NCI-H2227 treated with DMSO at 0.1 percent for 48 hours (cell line): ENCODE measurements around the gene DGCR2.
"Not testable (repeated sequence)": the region's sequence is repeated elsewhere in the genome, so short reads cannot be mapped to it uniquely, and the experiment has no call there.

Experiments
- DNase-seq: peaks from one replicate; lab custom pipeline; 2025; lab: John Stamatoyannopoulos, UW

DGCR2 gene

DNA sequence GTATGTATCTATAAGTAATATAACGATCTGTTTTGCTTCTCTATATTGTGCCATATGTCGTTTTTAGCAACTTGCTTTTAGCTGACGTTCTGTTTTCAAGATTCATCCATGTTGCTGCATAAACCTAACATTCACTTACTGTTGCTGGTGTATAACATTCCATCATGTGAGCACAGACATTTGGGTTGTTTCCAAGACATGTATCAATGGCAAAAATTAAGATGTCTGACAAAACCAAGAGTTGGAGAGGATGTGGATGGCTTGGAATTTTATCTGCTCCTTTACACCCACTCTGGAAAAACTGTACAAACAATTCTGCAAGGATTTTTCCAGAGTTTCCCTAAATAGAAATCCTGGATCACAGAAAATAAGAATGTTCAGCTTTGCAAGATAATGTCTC, 40.9 kb downstream of the DGCR2 start:
- DNase-seq, result no peak

DNA sequence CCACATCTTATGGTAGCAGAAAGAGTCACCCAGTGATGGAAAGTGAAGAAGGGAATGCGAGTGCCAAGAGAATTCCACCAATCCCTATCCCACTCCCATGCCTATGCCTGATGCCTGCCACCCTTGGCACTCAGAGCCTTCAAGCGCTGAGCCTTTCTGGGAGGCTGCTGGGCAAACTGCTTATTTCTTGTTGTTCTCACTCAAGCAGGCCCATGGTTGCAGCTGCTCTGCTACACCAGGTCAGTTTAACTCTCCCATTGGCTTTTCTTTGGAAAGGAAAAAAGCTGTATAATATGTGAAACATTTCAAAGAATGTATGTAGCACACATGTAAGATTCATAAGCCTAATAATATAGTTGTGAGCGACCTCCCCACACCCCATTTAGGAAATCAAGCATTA, 41.4 kb downstream of the DGCR2 start:
- no peak for DNase-seq

DNA sequence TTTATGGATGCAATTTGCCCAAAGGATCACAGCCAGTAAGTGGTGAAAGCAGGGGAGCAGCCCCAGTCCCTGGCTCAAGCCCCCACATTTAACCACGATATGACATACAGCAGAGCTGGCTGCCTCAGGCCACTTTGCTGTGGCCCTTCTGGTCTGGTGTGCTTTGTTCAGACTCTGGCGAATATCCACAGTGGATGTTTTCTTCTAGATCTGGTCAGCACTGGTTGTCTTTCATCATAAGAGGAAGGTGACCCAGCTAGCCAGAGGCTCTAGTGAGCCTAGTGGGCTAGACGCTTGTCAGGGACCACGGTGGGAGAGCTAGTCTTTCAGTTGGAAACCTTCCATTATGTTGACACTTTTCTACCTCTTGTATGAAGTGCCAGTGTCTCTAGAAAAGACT, 42.5 kb downstream of the DGCR2 start:
- DNase-seq, result no peak

- DNase-seq, result no peak
These were observed 46.8 kb downstream of the DGCR2 start for GRCh38 chr22:19075404-19075803.

- not testable (repeated sequence) for DNase-seq
These were observed 49.4 kb downstream of the DGCR2 start for GRCh38 chr22:19072853-19073252.

- no peak for DNase-seq
These were observed 51.6 kb downstream of the DGCR2 start for GRCh38 chr22:19070397-19071169.

- DNase-seq, result no peak
These were observed 52.8 kb downstream of the DGCR2 start for GRCh38 chr22:19069451-19069850.

DNA sequence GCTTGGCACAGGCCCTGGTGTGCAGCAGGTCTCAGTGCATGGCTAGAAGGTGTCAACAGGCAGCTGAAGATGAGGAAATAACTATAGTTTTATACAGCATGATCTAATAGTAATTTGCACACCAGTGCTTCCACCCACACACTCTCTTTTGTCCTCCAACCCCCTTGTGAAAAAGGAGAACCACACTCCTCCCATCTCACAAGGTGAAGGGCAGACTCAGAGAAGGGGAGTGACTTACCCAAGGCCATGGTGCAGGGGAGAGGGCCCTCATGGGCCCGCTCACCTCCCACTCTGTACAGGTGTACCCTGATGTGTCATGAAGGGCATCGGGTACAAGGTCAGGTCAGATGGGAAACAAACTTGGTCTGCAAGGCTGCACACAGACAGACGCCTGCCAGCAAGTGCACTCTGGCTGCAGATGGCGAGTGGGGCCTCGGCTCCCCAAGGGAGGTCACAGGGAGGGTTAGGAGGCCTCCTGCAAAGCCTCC, 53.4 kb downstream of the DGCR2 start:
- no peak for DNase-seq

GRCh38 chr22:19067696-19068348, 54.4 kb downstream of the DGCR2 start:
- no peak for DNase-seq

DNA sequence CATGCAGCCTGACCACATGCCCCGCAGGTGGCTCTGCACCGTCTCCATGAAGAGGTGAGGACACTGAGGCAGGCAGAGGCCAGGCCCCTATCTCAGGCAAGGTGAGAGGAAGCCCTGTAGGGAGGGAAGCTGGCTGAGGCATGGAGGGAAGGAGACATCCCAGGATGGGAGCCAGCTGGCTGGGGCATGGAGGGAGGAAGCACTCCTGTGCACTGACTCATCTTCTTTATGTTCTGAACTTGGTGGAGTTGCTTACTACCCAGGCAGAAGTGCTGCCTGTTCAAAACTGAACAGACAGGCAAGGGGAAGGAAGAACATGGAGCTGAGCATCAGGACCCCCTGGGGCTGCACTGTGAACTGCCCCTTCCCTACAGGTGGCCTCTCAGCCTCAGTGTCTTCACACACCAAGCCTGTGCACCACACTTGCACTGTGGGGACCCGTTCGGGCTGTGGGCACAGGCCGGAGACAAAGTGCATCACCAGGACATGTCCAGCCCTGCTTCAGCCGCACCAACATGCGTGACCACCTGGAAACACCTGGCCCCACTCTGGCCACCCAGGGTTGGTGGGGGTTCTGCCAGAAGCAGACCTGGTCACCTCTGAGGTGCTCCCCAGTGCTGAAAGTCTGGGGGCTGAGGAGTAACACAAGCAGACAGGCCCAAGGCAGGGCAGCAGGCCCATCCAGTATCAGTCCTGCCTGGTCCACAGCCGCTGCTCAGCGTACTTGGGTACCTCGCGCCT, 55.5 kb downstream of the DGCR2 start:
- DNase-seq, result no peak

DNA sequence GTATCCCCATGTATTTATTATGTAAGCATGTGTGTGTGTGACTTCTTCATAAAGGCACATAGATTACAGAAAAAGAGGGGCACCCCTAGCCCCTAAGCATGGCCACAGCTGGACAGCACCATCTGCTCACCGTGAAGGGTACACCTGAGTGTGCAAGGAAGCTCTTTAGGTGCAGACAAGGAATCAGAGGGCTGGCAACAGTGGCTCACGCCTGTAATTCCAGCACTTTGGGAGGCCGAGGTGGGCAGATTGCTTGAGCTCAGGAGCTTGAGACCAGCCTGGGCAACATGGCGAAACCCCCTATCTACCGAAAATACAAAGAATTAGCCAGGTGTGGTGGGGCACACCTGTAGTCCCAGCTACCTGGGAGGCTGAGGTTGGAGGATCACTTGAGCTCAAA, 56.3 kb downstream of the DGCR2 start:
- DNase-seq, result no peak

GRCh38 chr22:19065298-19065859, 56.8 kb downstream of the DGCR2 start:
- DNase-seq, result no peak

DNA sequence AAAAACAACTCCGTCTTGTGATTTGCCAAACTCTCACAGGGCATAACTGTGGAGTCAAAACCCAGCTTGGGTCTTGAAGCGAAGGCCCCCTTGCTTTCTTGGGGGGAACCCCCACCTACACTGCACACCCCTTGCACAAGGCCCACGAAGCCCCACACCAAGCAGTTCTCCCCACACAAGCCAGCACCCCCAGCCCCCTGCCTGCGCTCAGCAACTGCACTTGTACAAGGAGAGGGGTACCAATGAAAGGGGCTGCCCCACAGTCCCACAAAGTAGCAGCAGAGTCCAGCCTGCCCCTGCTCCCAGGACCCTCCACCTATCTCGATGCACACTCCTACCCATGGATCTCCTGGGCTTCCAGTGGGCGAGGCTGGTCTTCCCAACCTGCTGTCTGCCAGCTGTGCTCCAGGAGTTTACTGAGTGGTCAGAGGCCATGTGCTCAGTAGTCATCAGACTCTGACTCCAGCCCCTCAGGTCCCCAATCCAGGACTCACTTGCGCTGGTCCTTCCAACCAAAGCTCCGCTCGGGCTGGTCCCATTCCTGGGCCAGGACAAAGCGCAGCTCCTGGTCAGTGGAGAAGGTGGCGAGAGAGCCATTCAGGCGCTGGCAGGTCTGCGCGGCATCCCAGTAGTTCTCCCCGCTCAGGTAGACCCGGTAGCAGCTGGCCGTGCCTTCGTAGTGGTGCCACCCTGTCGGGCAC, 57.7 kb downstream of the DGCR2 start:
- no peak for DNase-seq

- no peak for DNase-seq
These were observed 58.4 kb downstream of the DGCR2 start for GRCh38 chr22:19063581-19064353.

GRCh38 chr22:19062943-19063308, 59.3 kb downstream of the DGCR2 start:
- DNase-seq, result no peak

GRCh38 chr22:19062139-19062942, 59.9 kb downstream of the DGCR2 start:
- DNase-seq, result no peak

GRCh38 chr22:19061471-19062138, 60.6 kb downstream of the DGCR2 start:
- DNase-seq, result no peak

DNA sequence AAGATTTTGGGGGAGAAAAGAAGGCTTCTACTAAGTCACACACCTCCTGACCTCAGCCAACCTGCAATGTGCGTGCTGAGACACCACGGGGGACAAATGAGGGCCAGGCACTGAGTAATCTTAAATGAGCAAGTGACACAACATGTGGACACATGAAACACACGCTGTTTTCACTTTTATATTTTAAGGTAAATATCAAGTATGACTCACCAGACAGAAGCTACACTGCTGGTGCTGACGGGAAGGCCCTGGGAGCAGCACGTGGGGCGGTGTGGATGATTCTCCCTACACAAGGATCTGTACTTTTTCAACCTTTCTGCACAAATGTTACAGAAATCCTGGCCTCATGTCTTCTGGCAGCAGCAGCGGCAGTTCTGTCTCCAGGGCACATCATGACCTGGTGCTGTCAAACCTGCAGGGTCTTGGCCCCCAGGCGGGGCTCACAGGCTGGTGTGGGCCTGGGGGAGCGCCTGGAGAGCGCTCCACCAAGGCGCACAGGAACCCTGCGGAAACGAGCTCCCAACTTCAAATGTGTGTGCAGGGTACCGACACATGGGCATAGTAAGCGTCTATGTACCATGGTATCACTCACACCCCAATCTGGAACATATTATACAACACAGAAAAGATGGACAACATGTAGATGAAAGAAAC, 61.7 kb downstream of the DGCR2 start:
- no peak for DNase-seq
